NOMO-1 (cell line): ENCODE data around the gene PIP4K2A.

Experiments
- DNase-seq, 2 experiments: peaks; one replicate each; lab custom pipeline; 2025; ENCODE audit not compliant: unreplicated experiment in 2 of 2; lab: John Stamatoyannopoulos, UW

Gene PIP4K2A

GRCh38 chr10:22604344-22605126, 109.8 kb downstream of the PIP4K2A start:
- no peak for DNase-seq

DNA sequence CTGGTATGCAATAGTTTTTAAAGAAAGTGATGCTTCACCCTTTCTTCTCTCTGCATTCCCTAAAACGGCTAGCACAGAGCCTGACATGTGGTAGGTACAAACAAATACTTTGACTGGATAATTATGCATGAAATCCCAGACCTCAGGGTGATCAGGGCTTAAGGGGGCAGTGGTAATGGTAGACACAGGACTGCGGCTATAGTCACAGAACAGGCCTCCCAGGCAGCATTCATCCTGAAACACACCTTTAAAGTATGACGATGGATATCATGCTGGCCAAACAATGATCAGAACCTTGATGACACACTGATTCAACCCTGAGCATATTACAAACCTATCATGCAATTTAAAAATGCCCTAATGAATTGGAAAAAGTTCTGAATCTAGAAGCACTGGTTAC, 110.8 kb downstream of the PIP4K2A start:
- DNase-seq = no peak

GRCh38 chr10:22601618-22602017, 112.8 kb downstream of the PIP4K2A start:
- no peak for DNase-seq

- no peak for DNase-seq
Measured at GRCh38 chr10:22599636-22600228, 114.6 kb downstream of the PIP4K2A start.

GRCh38 chr10:22599048-22599561, 115.3 kb downstream of the PIP4K2A start:
- DNase-seq = peak in 1 of 2 experiments; percentile 47

- no peak for DNase-seq
Measured at GRCh38 chr10:22598478-22598877, 115.9 kb downstream of the PIP4K2A start.

GRCh38 chr10:22597138-22597537, 117.2 kb downstream of the PIP4K2A start:
- DNase-seq = no peak

DNA sequence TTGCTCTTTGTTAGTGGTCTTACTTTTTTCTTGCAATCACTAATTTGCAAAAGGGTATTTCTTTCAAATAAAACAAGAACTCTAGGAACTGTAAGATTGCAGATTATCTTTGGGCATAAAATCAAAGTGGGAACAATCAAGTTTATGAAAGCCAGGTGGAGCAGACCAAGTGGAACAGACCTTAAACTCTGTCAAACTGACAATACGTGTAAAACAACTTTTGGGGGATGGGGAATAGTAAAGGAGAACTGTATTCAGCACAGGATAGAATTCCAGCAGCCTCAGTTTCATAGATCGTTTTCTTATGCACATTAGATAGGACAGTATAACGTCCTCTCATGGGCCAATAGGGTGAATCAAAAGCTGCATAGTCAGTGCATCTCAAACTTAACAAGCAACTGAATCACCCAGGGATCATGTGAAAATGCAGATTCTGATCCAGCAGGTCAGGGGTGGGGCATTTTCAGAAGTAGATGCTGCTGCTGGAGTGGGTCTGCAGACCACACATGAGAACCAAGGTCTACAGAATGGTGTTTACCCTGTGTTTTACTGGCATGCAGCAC, 120.7 kb downstream of the PIP4K2A start:
- DNase-seq = no peak

GRCh38 chr10:22593026-22593425, 121.4 kb downstream of the PIP4K2A start:
- no peak for DNase-seq

DNA sequence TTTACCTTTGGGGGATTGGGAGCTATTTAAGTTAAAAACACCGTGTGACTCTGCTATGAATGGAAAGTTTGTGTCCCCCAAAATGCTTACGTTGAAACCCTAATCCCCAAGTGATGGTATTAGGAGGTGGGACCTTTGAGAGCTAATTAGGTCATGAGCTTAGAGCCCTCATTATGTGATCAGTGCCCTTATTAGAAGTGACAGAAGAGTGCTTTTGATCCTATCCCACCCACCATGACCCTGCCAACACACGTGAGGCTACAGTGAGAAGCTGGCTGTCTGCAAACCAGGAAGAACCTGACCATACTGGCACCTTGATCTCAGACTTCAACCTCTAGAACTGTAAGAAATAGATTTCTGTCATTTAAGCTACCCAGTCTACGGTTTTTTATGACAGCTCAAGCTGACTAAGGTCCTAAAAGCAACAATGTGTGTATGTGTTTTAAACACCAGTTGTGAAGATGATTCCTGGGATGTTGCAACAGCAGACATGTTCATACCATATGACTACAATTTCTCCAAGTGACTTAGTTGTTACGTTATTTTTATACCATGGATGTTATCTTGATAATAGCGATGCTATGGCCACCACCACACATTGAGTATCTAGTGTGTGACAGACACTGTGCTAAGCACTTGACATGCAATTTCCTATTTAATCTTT, 124.4 kb downstream of the PIP4K2A start:
- no peak for DNase-seq

GRCh38 chr10:22588462-22588861, 125.9 kb downstream of the PIP4K2A start:
- DNase-seq = no peak

- DNase-seq = no peak
Measured at GRCh38 chr10:22583683-22584082, 130.7 kb downstream of the PIP4K2A start.

DNA sequence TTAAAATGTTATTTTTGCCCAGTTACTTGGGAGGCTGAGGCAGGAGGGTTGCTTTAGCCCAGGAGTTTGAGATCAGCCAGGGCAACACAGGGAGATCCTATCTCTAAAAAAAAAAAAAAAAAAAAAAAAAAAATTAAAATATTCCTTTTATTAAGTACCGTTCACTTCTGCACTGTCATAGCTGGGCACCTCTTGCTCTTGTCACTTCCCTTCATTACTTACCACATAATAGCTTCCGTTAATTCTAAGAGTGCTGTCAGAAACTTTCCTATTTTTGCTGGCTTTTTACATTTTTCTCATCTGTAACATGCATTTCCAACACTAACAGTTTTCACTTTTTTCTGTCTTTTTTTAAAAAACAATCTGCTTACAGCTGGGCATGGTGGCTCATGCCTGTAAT, 132.9 kb downstream of the PIP4K2A start:
- DNase-seq = peak in 1 of 2 experiments; percentile 27

DNA sequence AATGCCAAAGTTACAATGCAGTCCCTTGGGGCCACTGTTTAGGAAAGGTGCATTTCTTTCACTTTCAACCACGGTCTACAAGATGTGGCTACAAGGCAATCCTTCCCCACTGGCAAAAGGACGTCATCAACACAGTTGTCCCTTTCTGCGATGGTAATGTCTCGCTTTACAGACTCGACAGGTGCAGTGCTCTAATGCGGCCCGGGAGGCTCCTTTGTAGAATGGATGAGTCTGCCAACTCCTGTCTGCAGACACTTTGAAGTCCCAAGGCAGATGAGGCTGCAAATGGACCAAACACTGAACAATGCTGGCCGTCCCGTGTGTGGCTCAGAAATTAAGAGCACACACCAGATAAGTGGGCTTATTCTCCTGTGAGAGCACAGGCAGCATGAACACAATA, 133.7 kb downstream of the PIP4K2A start:
- DNase-seq = no peak

DNA sequence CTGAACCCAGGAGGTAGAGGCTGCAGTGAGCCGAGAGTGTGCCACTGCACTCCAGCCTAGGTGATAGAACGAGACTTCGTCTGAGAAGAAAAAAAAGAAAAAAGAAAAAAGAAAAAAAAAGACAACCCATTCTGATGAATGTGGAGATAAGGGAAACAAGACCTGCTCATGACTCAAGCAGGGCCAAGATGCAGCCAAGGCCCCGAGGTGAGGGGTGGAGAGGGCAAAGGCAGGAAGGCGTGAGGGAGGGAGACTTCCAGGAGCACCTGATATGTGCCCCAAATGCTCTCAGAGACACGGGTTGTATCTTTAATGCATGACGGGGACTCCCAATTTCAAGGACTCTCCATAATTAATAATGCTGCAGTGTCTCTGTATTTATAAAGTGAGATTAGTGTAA, 134.6 kb downstream of the PIP4K2A start:
- DNase-seq = no peak

- peak; percentile 2 to 13 for DNase-seq
Measured at GRCh38 chr10:22573820-22574569, 140.4 kb downstream of the PIP4K2A start.

DNA sequence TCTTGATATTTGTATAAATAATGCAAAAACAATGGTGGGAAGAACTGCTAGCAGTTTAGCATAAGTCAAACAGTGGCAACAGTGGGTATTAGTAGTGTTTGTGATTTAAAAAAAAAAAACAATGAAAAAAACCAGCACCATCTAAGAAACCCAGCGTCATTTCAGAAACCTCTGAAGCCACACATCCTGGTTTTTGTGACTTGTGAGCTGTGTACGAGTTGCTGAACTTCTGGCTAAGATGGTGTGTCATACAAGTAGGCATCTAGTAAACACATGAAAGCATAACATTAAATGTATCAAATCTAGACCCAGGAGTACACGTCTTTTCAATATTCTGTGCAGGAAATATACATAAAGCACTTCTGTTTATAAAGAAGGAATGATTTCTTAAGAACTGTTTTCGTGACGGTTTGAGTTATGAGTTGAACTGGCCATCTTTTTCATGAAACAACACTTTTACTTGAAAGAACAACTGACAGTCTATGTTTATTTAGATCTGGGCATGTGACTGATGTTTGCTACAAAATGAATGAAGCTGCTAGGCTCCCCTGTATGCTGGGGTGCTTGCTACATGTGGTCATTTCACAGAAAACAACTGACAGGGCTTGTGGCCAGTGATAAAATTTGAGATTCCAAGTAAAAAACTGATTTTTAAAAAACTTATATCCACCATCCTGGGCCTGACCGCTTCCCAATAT, 143.5 kb downstream of the PIP4K2A start:
- DNase-seq = no peak

DNA sequence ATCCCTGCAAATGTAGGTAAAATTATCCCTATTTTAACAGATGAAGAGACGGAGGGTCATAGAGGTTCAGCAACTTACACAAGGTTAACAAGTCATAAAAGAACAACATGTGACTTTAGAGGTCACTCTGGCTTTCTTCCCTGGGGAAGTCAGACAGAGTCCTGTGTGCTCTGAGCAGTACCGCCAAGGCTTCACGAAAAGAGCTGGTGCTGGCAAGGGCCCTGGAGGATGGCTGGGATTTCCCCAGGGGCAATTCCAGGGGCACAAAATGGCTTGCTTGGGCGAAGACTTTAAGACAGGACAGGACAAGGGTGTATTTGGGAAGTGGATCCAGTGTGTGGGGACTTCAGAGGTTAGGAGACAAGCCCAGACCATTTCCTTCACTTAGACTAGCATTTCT, 144.1 kb downstream of the PIP4K2A start:
- no peak for DNase-seq

DNA sequence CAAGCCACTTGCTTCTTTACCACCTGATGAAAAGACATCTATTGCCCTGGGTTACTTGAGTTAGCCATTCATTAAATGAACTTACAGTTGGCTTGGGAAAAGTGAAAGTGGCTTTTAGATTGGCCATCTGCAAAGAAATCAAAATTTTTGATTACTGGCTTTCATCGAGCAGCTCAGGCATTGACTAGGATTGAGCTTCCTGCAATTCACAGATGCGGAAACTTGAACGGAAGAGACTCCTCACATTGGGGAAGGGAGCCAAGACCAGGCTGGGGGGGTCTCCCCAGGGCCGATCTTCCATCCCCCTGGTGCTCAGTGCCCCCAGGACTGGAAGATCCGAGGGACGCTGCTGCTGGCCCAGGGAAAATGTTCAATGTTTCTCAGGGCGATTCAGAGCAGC, 145.4 kb downstream of the PIP4K2A start:
- no peak for DNase-seq

DNA sequence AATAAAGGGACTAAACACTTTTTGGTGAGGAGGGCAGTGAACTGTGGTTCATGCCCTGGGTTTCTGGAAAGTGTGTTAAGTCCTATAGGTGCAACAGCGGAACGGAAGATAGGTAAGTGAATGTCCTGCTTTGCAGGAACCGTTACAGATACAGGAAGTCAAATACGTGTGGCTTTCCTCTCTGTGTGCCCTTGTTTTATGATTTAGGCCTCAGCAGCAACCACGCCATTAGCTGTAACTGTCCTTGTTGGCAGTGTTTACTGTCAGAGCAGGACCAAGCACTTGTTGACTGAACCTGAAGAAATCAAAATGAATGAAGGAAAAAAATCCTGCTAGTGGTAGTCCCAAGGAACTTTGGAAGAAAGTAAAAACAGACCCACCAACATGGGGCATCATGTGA, 150.3 kb downstream of the PIP4K2A start:
- DNase-seq = peak in 1 of 2 experiments; percentile 1
